ENCODE results near the gene AWAT2. TPM values are rescaled to one million over a fixed set of nuclear protein-coding genes. Genes with fewer than 3 reads are reported as not detected.

AWAT2 gene
- not detected for total RNA-seq

GRCh38 chrX:70049925-70050324 is at the start of gene AWAT2:
Gene AWAT2, minus strand, starts transcription at chrX:70049938. Its CDS starts 6 bp downstream, at chrX:70049932.

GRCh38 chrX:70062076-70062475 is 12.3 kb upstream of the AWAT2 start, which contains the start of gene OTUD6A:
Gene OTUD6A, plus strand, starts transcription at chrX:70062457. Its CDS starts 68 bp downstream, at chrX:70062525.

Small RNAs within 50 kb of the gene (small RNA-seq; reads per million reads assigned to genes)
- gene MIR676 (ENCODE audit: low replicate concordance), result 0.49 reads per million, percentile 60 among the genes with 10 or more reads in this experiment

Other genes starting within 250 kb of the AWAT2 start
- not detected for gene OTUD6A, start 12.5 kb upstream of the AWAT2 start, total RNA-seq
- 59.3 TPM for gene IGBP1, start 83.5 kb upstream of the AWAT2 start, total RNA-seq
- gene DGAT2L6, start 127.5 kb upstream of the AWAT2 start, total RNA-seq, result 0.29 TPM
- not detected for gene AWAT1, start 184.7 kb upstream of the AWAT2 start, total RNA-seq
- 0.35 TPM for gene P2RY4, start 210.3 kb upstream of the AWAT2 start, total RNA-seq
- not detected for gene ARR3, start 218.4 kb upstream of the AWAT2 start, total RNA-seq
- not detected for gene RAB41, start 232.2 kb upstream of the AWAT2 start, total RNA-seq
- 27.7 TPM for gene PDZD11, start 240.0 kb upstream of the AWAT2 start, total RNA-seq
- 7.6 TPM for gene KIF4A, start 240.2 kb upstream of the AWAT2 start, total RNA-seq